GM21576 (cell line): Measurements from ENCODE around the gene NOP10.
"Not testable (repeated sequence)": the region's sequence is repeated elsewhere in the genome, so short reads cannot be mapped to it uniquely, and the experiment has no call there.

ENCODE experiments used
- ATAC-seq: cut with Tn5 transposase; IDR thresholded peaks from one replicate; pipeline ENCODE4 v1.9.1; 2021; ENCODE audit warnings: mild to moderate bottlenecking, moderate library complexity; ENCODE audit not compliant: unreplicated experiment

NOP10 gene

DNA sequence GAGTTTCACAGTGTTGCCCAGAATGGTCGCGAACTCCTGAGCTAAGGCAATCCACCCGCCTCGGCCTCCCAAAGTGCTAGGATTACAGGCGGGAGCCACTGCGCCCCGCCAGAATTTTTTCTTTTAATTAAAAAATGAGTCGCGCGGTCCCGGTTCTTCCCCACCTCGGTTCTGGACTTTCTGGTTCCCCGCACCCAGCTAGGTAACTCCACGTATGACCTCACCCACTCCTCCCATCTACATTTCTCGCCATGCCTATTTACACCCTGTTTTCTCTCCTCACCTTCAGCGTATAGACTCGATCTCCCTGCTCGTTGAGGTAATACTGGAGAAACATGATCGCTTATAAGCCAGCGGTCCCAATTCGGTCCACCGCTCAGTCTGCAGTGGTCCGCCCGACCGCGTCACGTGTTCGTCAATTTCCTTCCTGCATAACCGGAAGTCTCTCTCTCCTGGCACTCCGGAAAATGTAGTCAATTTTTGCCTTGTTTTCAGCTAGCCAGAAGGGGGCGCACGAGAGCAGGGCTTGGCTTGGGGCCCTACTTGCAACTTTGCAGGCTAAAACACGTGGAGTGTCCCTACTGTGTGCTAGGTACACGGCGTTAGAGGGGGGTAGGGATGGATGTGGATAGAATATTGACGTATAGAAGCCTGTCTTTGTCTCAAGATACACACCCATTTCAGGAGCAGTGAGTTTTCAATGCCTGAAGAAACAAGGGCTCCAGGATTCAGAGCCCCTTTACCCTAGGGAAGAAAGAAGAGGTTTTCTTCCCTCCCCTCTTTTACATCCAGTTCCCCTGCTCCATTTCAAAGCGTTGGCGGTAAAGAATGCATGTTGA lies at the start of gene NOP10, which contains the start of gene NUTM1:
TSS of gene NOP10 (minus strand) at position 400 of the 839 bp plus-strand sequence. CDS start at position 337, 63 bp downstream.
TSS of gene NUTM1 (plus strand) at position 579 of the 839 bp plus-strand sequence. CDS start 382 bp downstream, outside the sequence.
- ATAC-seq = peak; percentile 85

DNA sequence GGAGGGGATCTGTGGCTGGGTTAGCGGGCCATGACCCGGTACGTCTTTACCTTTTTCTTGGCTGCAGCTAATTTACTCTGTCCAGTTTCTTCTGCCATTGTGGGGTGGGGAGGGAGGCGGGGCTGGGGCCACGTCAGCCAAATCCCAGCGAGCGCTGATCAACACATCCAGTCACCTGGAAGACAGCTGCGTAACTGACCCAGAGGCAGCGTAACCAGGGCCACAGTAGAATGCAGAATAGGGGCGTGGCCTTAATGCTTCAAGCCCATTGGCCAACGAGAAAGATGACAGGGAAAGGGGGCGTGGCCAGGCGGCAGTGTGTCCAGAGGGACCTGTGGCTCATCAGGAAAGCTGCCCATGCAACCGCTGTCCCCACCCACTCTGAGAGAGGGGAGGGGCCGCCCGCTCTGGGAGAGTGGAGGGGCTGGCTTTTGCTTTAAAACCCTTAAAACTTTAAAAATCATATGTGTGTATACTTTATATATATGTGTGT lies 46.7 kb upstream of the NOP10 start:
- not testable (repeated sequence) for ATAC-seq

DNA sequence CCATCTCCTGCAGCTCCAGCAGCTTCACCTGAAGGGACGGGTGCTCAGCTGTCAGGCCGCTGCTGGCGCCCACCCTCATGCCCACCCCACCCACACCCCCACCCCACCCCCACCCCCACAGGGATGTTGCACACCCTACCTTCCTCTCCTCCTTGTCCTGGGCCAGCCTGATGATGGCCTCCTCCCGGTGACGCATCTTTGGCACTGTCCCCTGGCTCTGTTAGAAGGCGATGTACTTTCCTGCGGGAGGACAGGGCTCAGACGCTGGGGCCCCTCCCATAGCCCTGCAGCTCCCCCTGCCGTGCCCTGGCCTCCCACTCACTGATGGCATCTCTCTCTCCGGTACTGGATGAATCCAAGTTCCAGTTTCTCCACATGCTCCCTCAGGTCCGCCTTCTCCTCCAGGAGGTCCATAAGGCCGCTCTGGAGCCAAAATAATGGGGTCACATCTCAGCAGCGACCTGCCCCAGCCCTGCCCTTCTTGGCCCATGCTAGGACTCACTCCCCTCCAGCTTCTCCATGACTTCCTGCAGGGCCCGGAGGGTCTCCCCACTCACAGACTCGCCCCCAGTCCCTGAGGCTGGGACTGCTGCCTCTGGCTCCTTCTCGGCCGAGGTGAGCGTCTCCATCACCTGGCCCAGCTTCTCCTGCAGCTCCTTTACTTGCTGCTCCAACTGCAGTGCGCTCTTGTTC lies 39.0 kb upstream of the NOP10 start:
- ATAC-seq = not testable (repeated sequence)

DNA sequence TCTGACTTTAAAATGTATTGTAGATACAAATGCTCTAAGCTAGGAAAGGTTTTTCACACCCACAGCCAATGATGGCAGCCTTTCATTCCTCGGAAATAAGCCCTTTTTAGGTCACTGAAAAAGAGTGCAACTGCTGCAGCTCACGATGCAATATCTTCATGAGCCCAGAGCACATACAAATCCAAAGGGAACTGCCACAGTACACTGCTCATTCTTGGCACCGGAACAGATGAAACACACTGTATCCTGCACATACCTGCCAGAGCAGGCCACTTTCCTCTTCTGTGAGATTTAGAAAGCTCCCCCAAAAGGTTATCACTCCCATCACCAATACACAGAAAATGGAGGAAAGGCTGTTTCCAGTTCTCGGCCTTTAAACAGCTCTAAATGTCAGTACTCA lies 37.6 kb upstream of the NOP10 start:
- ATAC-seq = not testable (repeated sequence)

DNA sequence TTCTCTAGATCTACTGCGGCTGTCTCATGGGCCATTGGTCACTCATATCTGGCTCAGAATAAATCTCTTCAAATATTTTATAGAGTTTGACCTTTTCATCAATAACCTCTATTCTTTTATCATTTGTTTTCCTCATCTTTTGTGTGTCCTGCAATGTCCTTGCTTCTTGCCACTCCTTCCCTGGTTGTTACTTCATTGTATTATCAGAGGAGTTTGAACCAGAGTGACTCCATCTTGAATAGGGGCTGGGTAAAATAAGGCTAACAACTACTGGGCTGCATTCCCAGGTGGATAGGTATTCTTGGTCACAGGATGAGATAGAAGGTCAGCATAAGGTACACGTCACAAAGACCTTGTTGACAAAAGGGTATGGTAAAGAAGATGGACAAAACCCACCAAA lies 33.9 kb upstream of the NOP10 start:
- no peak for ATAC-seq

DNA sequence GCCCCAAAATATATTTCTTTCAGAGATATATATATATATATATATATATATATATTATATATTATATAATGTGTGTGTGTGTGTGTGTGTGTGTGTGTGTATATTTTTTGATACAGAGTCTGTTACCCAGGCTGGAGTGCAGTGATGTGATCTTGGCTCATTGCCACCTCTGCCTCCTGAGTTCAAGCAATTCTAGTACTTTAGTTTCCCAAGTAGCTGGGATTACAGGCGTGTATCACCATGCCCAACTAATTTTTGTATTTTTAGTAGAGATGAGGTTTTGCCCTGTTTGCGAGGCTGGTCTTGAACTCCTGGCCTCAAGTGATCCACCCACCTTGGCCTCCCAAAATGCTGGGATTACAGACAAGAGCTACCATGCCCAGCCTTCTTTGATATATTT lies 32.6 kb upstream of the NOP10 start:
- not testable (repeated sequence) for ATAC-seq

DNA sequence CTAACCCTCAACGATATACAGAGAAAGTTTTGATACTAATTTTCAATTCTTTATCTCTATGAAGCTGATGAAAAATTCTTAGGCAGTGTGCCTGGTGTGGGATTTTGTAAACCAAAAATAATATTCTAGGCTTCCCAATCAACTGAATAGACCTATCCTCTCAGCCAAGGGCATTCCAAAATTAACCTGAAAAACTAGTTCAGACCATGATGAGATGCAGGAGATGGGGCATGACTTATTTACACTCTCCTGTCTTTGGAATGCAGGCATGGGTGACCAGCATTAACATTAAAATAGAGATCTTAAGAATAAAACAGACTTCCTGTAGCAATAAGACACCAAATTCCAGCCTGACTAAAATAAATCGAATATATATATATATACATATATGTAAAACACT lies 31.9 kb upstream of the NOP10 start:
- ATAC-seq = no peak

DNA sequence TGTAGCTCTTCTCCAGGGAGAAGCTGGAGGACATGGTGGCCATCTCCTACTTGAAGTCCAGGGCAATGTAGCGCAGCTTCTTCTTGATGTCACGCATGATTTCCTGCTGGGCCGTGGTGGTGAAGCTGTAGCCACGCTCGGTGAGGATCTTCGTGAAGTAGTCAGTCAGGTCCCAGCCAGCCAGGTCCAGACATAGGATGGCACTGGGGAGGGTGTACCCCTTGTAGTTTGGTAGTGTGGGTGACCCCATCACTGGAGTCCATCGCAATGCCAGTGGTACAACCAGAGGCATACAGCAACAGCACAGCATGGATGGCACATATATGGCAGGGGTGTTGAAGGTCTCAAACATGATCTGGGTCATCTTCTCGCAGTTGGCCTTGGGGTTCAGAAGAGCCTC lies 31.0 kb upstream of the NOP10 start:
- no peak for ATAC-seq

DNA sequence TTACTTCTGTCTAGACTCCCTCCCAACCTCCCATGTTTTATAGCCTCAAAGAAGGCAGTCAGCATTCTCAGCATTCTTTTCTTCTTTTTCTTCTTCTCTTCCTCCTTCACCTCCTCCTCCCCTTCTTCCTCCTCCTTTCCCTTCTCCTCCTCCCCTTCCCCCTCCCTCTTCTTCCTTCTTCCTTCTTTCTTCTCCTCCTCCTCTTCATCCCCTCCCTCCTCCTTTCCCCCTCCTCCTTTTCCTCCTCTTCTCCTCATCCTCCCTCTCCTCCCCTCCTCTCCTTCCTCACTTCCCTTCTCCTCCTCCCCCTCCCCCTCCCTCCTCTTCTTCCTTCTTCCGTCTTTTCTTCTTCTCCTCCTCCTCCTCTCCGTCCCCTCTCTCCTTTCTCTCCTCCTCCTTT lies 27.7 kb upstream of the NOP10 start:
- no peak for ATAC-seq

DNA sequence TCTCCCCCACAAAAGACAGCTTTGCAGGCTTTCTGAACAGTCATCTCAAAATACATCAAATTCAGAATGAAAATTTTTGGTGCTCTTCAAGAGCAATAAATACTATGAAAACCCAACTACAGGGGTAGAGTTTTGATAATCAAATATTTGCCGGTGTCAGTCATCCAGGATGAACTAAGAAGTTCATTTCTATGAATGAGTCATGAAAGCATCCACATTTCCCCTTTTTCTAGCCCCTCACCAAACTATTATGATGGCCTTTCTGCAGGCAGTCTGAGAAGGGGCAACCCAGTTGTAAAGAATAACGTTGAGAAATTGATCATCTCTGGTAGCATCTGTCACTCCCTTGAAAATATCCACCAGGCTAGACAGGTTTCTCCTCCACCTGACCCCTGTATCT lies 27.2 kb upstream of the NOP10 start:
- no peak for ATAC-seq

DNA sequence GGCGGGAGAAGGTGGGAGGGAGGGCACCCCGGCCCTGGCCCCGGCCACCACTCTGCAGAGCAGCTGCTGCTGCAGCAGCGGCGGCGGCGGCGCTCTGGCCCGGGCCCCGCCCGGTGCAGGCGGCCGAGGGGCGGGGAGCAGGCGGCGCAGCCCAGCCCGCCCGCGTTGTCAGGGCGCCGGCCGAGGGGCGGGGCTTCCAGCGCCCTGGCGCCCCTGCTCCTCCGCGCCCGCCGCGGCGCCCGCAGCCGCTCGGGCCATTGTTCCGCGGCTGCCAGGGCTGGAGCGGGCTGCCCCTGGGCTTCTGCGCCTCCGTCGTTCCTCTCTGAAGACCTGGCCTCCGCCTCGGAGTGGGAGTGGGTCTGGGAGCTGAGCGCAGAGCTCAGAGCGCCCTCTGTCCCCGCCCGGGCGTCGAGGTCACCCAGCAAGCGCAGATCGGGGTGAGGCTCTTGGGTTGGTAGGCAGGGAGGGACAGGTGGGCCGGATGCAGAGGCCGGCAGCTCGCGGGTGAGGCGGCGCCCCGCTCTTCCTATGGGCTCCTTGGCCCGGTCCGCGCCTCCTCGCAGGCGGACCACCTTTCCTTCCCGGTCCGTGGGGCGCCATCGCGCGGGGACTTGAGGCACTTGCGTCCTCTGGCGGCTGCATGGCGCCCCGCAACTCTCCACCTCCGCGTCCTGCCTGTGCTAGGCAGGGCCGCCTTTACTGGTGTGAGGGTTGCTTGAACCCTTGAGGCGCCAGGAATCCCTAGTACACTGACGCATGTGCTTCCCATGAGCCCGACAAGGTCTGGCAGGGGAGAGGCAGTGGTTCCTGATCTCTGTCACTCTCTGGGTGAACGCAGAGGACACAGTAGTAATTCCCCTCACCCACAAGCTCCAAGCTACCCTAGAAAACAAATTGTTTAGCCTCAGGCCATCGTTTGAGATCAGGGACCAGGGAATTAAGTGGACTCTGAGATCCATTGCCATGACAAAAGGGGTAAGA lies 24.5 kb upstream of the NOP10 start, which contains the start of gene LPCAT4:
TSS of gene LPCAT4 (minus strand) at position 96 of the 981 bp plus-strand sequence. CDS start 96 bp downstream, outside the sequence.
- peak; percentile 68 for ATAC-seq

DNA sequence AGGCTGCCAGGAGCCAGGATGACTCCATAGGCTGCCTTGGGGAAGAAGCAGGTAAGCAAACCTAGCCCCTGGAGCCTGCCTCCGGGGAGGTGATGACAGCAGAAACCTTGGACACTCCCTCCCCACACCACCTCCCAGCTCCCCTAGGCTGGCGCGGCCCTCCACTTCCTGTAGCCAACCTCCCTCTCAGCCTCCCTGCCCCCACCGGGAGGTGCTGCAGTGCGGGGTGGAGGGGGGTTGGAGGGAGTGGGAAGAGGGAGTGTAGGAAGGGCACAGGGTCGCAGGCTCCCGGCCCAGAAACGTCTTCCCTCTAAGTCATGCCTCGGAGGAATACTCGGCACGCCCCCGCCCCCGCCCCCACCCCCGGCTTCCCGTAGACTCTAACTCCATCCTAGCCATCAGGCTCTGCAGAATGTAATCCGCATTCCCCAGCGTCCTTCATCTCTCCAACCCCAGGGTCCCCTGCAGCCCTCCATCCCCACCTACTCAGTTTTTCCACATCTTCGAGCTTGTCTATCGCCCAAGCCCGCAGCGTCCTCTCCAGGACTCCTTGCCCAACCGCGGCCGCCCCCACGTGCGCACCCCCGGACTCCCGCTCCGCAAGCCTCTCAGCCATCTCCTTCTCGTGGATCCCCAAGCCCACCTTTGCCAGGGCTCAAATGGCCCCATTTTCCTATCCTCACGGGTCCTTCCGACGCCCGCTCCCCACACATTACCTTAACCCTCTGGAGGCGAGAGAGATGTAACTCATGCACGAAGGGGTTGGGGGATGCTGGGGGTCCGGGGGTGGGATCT lies 23.5 kb upstream of the NOP10 start:
- ATAC-seq = peak; percentile 20

DNA sequence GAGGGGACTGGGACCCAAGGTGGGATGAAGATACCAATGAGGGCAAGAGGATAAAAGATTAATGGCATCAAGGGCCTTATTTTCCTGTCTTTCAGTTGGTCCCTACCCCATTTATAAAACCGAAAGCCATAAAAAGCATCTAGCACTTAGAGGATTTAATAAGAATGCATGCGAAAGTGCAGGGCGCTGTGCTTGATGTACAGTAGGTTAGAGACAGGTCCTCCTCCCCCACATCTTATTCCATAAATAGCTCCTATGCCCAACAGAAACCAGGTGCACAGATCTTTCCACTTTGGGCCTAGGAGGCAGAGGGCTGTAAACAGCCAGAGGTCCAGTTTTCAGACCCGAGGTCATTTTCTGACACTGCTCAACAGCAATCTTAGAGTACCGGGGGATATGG lies 22.9 kb upstream of the NOP10 start:
- ATAC-seq = no peak

DNA sequence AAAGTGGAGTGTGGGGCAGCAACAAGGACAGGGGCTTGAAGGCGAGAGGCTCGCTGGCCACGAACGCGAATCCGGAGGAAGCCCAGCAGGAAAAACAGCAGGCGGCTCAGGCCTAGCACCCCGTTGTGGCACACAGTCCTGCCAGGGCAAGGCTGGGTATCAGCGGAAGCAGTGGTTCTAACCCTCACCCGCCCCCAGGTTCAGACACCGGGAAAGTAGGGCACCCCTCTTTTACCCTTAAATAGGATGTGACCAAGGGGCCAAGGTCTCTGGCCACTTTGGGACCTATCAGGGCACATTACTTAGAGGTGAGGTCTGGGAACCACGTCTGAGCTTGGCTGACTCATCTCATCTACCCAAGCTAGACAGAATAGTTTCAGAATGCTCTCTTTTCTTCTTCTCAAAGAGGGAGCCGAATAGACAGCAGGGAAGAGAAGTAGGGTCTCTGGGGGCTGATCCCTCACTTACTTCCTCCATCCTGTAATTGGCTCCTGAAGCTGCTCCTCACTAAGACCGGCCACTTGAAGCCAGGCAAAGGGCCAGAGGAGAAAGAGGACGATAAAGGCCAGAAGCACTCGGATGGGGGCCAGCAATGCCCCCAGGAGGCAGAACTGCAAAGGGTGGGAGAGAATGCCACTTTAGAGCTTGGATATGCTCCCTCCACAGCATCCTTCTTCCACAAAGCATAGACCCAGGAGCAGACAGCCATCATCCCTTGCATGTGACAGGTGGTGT lies 22.3 kb upstream of the NOP10 start:
- no peak for ATAC-seq

DNA sequence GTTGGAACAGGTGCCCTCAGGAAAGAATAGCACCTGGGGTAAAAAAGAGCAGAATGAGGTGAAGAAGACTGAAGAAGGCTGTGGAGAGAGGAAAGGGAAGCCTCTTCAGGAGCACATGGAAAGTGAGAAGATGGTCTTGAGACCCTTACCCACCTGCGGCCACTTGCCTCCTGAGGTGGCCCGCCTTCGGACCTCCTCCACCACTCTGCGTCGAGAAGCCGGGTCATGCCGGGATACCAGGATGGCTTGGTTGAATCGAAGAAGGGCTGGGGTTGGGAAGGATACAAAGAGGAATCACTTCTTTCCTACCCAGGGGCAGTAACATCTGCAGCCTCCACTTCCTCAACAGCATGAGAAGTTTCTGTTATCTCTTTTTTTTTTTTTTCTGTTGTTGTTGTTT lies 21.1 kb upstream of the NOP10 start:
- ATAC-seq = no peak

DNA sequence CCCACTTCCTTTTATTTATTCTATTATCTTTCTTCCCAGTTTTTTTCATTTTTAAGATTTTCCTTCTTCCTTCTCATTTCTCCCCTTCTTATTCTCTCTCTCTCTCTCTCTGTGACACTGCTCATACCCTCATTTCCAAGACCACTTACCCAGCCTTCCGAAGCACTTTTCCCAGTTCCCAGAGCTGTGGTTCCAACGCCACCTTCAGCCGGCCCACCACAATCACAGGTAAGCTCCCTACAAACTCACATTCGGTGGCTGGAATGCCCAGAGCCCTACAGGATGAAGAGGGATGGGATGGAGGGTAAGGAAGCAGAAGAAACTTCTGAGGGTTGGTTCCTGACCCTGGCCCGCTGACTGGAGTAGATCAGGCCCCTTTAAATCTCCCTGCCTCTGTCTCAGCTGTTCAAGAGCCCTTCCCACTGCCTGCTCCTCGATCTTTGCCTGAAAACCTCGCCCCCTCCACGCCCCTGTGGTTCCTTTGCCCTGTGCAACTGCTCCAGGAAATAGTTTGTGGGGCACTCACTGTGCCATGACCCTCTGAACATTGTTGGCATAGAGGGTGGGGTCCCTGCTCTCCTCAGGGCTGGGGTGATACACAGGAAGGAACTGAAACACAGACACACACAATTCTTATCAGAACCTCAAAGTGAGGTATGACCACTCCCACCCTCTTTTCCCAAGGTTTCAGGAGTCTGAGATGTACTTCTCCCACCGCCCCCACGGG lies 19.3 kb upstream of the NOP10 start:
- no peak for ATAC-seq

DNA sequence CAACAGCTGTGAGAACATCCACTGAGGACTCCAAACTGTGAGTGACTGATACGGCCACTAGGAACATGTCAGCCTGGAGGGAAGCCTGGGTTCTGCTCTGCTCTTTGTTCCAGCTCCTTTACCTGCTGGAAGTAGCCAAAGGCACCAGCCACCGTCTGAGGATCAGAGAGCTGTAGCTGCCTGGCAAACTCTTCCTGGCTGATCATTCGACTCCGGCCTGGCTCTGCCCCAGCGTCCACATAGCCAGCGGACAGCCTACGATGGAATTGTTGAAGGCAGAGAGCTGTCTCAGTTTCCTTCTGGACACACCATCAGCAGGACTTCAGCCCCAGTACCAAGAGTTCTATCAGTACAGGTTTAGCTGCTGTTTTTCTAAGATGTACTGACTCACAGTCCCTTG lies 18.3 kb upstream of the NOP10 start:
- no peak for ATAC-seq

DNA sequence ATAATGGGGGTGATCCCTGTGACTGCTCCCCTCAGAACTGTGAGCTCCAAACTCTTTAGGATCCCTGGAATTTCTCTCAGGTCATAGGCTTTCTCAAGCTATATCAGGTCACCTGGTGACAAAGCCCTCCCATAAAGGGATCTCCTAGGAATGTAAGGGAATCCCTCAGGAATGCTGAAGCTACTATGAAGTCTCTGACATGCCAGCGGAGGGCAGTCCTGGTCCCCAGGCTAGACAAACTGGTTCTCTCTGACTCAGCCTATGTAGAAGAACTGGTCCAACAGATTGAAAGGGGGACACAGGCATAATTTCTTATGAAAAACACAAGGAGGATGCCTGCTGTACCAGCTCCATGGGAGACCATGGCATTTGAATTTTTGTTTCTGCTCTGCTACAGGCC lies 17.4 kb upstream of the NOP10 start:
- no peak for ATAC-seq
